Thyroid gland (tissue), 4 donors: ENCODE results near the gene RNGTT.

Experiments used
- CTCF ChIP-seq, 6 experiments: fragments of 200-600 bp in 3 of 6; fragments of 450-650 bp in 3 of 6; sonication (generic) in 3 of 6; IDR thresholded peaks; one replicate each; pipeline ENCODE4 v1.5.1; 2016 to 2019; ENCODE audit warnings: antibody characterized with exemption in 6 of 6, mild to moderate bottlenecking in 2 of 6, inconsistent platforms in 1 of 6, moderate library complexity in 1 of 6
- POLR2A ChIP-seq, 2 donors: fragments of 450-650 bp; IDR thresholded peaks; one replicate each; pipeline ENCODE4 v1.6.1; 2017; ENCODE audit warnings: antibody characterized with exemption in 2 of 2, mild to moderate bottlenecking in 2 of 2, moderate library complexity in 1 of 2

GRCh38 chr6:88867841-88868731 lies 95.3 kb downstream of the RNGTT start:
- TF ChIP-seq CTCF (IDR thresholded peaks at IDR 0.05): no peak
- no peak for TF ChIP-seq POLR2A (IDR thresholded peaks at IDR 0.05)
